Colonic mucosa (tissue), 4 donors: ENCODE measurements around the gene EFEMP1. TPM values are rescaled to one million over a fixed set of nuclear protein-coding genes. Genes with fewer than 3 reads are reported as not detected.

Experiments used
- DNase-seq: peaks from one replicate; pipeline ENCODE4 v3.0.0-alpha.2; 2020
- H3K27ac ChIP-seq: fragments of 200-600 bp; one replicate; pipeline ENCODE4 v1.8.0; 2021
- H3K27me3 ChIP-seq: fragments of 200-600 bp; one replicate; pipeline ENCODE4 v1.8.0; 2021
- H3K36me3 ChIP-seq: fragments of 200-600 bp; one replicate; pipeline ENCODE4 v1.8.0; 2021
- H3K4me1 ChIP-seq: fragments of 200-600 bp; one replicate; pipeline ENCODE4 v1.8.0; 2021; ENCODE audit warnings: mild to moderate bottlenecking
- H3K4me3 ChIP-seq: fragments of 200-600 bp; one replicate; pipeline ENCODE4 v1.8.0; 2021
- H3K9ac ChIP-seq, 2 donors: one replicate each; pipeline ENCODE4 v1.7.0; 2013; ENCODE audit warnings: control low read depth in 2 of 2, low read depth in 2 of 2, low read length in 2 of 2
- H3K9me3 ChIP-seq: fragments of 200-600 bp; one replicate; pipeline ENCODE4 v1.8.0; 2021
- intact Hi-C: fragments of 100-400 bp; cut with DNase I; formaldehyde crosslinking; loops from one replicate; pipeline ENCODE4 v1.14.1; 2022
- total RNA-seq, 2 donors: library from RNA; stranded (reverse); fragmentation: NEBNext Ultra II Directional in 1 of 2; extraction: Animal tissue kit (Norgen Biotek cat#: 25700) in 1 of 2; gene quantifications; one replicate each; pipeline ENCODE4 v1.2.1, GENCODE V29; 2021
- TF ChIP-seq, protein P1 (sequence below): fragments of 200-600 bp; IDR thresholded peaks from one replicate; pipeline ENCODE4 v1.8.0; 2022; ENCODE audit warnings: antibody characterized with exemption, mild to moderate bottlenecking
- donor health status: healthy.
- donor health status: DM: no; HTN: no; CAD: no.
- donor health status: DM: no; HTN: no; CAD: no.

Gene EFEMP1, protein sequence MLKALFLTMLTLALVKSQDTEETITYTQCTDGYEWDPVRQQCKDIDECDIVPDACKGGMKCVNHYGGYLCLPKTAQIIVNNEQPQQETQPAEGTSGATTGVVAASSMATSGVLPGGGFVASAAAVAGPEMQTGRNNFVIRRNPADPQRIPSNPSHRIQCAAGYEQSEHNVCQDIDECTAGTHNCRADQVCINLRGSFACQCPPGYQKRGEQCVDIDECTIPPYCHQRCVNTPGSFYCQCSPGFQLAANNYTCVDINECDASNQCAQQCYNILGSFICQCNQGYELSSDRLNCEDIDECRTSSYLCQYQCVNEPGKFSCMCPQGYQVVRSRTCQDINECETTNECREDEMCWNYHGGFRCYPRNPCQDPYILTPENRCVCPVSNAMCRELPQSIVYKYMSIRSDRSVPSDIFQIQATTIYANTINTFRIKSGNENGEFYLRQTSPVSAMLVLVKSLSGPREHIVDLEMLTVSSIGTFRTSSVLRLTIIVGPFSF
- 10 to 100 TPM; 16.2 to 25.2 TPM for total RNA-seq

DNA sequence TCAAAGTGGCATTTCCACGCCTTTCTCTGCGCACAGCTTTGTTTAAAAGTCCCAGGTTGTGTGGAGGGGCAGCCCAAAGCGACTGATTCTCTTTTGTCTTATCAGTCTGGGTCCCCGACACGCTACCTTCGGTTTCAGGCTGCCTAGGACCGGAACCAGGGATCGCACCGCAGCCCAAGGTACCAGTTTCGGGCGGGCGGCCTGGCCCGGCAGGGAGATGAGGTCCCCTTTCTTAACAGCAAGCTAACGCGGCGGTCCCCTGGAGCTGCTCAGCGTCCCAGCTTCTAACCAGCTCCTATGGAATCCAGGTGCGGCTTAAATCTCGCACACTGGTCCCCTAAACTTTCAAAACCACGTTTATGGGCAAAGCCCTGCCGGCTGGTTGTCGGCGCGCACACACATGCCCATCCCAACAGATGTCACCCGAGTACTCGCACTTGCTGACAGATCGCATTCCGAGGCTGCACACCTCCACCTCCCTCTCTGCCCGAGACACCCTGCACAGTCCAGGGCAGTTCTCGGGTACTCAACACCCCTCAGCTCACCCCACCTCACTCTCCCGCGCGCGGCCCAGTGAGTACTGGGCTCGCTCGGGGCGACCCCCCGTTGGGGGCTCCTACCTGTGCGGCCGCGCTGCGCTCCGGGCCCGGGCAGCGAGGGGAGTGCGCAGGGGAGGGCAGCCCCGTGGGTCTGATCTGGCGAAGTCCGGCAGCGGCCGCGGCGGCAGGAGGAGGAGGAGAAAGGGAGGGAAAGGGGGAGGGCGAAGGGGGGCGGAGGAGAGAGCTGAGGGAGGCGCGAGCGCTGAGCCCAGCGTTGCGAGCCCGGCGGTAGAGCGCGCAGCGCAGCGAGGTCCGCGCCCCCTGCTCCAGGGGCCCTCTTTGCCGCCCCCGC is at the start of gene EFEMP1:
Gene EFEMP1 (minus strand): TSS at position 692 of the 891 bp plus-strand sequence. CDS start 1,342 bp downstream, outside the sequence.
- no peaks in the 10 kb centered on the region for H3K36me3 ChIP-seq
- no peaks in the 10 kb centered on the region for H3K4me1 ChIP-seq
- TF ChIP-seq, protein P1, sequence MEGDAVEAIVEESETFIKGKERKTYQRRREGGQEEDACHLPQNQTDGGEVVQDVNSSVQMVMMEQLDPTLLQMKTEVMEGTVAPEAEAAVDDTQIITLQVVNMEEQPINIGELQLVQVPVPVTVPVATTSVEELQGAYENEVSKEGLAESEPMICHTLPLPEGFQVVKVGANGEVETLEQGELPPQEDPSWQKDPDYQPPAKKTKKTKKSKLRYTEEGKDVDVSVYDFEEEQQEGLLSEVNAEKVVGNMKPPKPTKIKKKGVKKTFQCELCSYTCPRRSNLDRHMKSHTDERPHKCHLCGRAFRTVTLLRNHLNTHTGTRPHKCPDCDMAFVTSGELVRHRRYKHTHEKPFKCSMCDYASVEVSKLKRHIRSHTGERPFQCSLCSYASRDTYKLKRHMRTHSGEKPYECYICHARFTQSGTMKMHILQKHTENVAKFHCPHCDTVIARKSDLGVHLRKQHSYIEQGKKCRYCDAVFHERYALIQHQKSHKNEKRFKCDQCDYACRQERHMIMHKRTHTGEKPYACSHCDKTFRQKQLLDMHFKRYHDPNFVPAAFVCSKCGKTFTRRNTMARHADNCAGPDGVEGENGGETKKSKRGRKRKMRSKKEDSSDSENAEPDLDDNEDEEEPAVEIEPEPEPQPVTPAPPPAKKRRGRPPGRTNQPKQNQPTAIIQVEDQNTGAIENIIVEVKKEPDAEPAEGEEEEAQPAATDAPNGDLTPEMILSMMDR = no peak
- H3K9me3 ChIP-seq = no peaks in the 10 kb centered on the region
- H3K9ac ChIP-seq = peak within 1 kb of the TSS; percentile 38 to 60
- peak; percentile 49 for DNase-seq
- intact Hi-C loops = no loop called here
- H3K27me3 ChIP-seq = peaks cover 15% of the 10 kb centered on the region
- H3K4me3 ChIP-seq = peak within 1 kb of the TSS; percentile 30
- H3K27ac ChIP-seq = no peak within 1 kb of the TSS

DNA sequence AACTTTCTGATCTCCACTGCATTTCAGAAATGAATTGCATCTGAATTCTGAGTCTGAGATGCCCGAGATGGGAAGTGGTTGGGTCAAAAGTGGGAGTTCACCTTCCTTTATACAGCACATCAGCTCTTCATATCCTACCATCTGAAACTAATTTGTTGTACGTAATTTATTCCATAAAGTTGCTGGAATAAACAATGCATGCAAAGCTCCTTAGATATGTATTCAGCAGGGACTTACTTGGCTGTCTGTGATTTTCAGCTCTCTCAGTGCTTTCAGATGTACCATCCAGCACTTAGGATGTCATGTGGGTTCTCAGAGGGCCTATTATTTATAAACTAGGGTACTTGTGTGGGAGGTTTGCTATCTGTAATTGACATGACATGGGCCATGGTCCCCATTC is 46.9 kb upstream of the EFEMP1 start:
- Histone ChIP-seq H3K4me1 (no peaks in the 10 kb centered on the region), H3K4me3 (no peak overlapping the region), H3K27me3 (no peaks in the 10 kb centered on the region), H3K9ac (no peak overlapping the region), H3K27ac (no peak overlapping the region), H3K9me3 (no peaks in the 10 kb centered on the region), H3K36me3 (no peaks in the 10 kb centered on the region)
- intact Hi-C loops = no loop called here
- TF ChIP-seq, protein P1 = no peak
- no peak for DNase-seq

DNA sequence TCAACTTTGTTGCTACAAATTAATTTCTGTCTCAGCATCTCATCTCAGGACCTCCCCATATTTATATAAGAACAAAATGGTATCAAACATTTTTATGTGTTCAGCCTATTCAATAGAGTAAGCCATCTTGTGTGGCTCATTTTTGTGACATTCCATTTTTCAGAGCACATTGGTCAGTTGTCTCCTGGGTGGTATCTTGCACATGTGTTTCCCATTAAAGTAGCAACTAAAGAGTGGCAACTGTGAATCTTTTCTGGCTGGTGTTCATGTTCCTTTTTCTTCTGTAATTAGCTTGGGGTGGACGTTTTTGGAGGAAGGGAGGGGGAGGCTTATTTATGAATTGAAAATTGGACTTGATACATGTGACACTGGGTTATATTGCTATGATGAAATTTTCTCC is 45.4 kb upstream of the EFEMP1 start:
- TF ChIP-seq, protein P1 = no peak
- no peaks in the 10 kb centered on the region for H3K36me3 ChIP-seq
- no peaks in the 10 kb centered on the region for H3K27me3 ChIP-seq
- DNase-seq = no peak
- intact Hi-C loops = no loop called here
- H3K4me3 ChIP-seq = no peak overlapping the region
- no peak overlapping the region for H3K9ac ChIP-seq
- no peak overlapping the region for H3K27ac ChIP-seq
- H3K9me3 ChIP-seq = no peaks in the 10 kb centered on the region
- no peaks in the 10 kb centered on the region for H3K4me1 ChIP-seq

DNA sequence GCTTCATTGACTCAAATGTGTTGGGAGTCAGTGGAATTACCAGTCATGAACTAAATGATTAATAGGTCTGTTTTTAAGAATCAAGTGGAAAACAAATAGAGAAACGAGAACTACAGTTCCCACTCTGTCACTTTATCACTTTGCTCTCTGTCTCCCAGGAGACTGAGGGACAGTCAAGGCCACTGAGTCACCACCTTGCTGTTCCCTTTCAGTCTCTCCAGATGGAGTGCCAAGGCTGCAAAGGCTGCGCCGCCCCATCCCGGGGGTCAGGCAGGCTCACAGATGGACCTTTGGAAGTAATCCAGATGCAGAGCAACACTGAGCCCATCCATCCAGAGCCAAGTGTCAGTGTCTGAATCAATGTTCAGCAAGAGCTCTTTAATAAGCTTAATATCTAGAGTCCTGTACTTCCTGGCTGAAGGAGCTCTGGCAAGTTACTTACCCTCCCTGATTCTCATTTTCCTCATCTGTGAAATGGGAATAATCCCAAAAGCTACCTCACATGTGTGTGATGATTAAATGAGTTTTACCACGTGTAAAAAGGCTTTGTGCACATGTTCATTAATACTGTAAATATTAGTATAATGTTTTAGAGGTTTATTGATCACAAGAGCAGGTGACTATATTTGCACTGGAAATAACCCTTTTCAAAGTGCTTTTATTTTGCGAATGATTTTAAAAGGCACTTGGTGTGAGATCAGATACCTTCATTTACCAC is 43.0 kb upstream of the EFEMP1 start:
- Histone ChIP-seq H3K9me3 (no peaks in the 10 kb centered on the region), H3K4me1 (no peaks in the 10 kb centered on the region), H3K4me3 (no peak overlapping the region), H3K36me3 (no peaks in the 10 kb centered on the region), H3K9ac (no peak overlapping the region), H3K27me3 (no peaks in the 10 kb centered on the region), H3K27ac (no peak overlapping the region)
- intact Hi-C loops = loop anchor here (2.0 kb wide), 1 partner anchor 14 kb away; no protein-coding TSS in a partner anchor
- TF ChIP-seq, protein P1 = no peak
- DNase-seq = peak; percentile 22

DNA sequence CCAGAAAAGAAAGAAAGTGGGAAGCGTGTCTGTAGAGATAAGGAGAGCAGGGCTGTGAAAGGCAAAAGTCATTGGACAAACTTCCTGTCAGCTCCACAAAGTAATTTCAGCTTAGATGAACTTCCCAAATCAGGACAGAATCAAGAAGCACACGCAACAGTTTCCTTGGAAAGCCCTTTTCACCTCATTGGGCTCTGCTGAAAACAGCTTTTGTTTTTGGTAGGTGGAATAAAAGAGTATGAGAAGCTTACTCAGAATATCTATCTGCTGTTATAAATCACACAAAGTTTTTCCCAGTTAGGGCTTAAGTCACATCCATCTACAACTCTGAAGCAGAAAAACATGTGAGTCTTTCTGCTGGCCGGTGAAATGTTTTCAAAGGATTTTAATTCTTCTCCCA is 42.4 kb upstream of the EFEMP1 start:
- DNase-seq = no peak
- intact Hi-C loops = loop anchor here (2.0 kb wide), 1 partner anchor 13 kb away; no protein-coding TSS in a partner anchor
- no peaks in the 10 kb centered on the region for H3K36me3 ChIP-seq
- TF ChIP-seq, protein P1 = no peak
- no peaks in the 10 kb centered on the region for H3K9me3 ChIP-seq
- H3K9ac ChIP-seq = no peak overlapping the region
- H3K4me1 ChIP-seq = no peaks in the 10 kb centered on the region
- no peak overlapping the region for H3K4me3 ChIP-seq
- no peaks in the 10 kb centered on the region for H3K27me3 ChIP-seq
- H3K27ac ChIP-seq = no peak overlapping the region
